NCI-H1105 treated with DMSO at 0.1 percent for 48 hours (cell line): ENCODE data around the gene SYTL3.
A peak's percentile ranks its signal among the peaks of the same experiment; 100 is the strongest.

Experiments used
- DNase-seq: peaks from one replicate; lab custom pipeline; 2025; lab: John Stamatoyannopoulos, UW

Gene SYTL3

GRCh38 chr6:158722176-158722729, 72.4 kb downstream of the SYTL3 start:
- DNase-seq, result no peak

DNA sequence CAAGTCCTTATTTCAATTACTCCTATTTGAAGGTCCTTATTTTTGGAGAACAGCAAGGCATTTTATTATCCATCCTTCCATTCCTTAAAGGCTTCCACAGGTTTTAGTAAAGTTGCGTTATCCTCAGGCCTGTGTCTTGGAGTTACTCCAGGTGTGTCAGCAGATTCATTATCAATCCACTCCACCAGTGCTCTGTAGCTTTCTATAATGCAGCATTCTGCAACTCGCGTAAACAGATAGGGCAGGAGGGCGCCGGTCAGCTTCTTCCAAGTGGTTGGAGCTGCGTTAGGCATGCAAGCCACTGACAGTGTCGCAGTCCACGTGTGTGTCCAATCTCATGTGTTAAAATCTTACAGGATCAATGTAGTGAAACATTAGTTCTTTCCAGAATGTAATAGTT, 75.8 kb downstream of the SYTL3 start:
- DNase-seq, result no peak

GRCh38 chr6:158729906-158730540, 80.2 kb downstream of the SYTL3 start:
- DNase-seq, result no peak

GRCh38 chr6:158730541-158730907, 80.7 kb downstream of the SYTL3 start:
- DNase-seq, result no peak

DNA sequence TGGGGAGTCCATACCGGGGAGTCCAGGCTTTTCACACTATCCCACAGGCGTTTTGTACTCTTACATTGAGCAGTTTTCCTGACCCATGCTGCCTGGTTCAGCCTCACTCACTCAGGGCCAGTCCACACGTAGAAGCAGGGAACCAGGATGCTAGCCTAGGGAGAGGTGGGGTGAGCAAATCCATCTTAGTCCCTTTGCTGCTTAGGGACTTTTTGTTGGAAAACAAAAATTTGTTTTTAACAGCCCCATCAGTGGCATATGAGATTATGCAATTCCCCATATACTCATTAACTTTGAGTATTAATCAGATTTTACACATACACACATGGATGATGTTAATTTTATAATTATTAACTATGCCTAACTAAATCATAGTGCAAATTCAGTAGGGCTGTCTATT, 85.2 kb downstream of the SYTL3 start:
- no peak for DNase-seq

DNA sequence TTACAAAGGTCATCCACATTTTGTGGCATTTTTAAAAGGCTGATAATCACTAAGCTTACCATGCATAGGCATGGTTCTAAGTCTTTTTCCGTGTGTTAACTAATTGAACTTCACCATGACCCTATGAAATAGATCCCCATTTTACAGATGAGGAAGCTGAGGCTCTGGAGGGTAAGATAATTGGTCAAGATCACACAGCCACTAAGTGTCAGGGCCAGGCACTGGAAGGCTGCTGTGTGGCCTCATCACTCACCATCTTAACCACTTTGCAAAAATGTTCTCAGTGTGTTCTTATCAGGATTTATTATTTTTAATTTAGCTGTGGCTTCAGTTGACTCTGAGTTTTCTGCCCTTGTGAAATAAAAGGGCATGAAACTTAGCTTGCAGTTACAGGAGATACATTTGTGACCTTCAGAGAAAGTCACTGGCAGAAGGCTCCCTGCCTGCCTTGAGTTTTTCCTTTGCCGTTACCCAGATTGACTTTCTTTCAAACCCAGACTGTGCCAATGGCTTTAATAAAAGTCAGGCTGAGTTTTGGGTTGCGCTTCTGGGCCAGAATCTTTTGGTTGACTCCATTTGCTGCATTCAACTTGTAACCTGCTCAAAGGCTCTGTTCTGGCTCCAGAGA, 87.3 kb downstream of the SYTL3 start:
- DNase-seq, result no peak

- peak; percentile 36 for DNase-seq
Measured at GRCh38 chr6:158737710-158738615, 88.1 kb downstream of the SYTL3 start.

GRCh38 chr6:158739673-158740072, 89.8 kb downstream of the SYTL3 start:
- DNase-seq, result no peak

DNA sequence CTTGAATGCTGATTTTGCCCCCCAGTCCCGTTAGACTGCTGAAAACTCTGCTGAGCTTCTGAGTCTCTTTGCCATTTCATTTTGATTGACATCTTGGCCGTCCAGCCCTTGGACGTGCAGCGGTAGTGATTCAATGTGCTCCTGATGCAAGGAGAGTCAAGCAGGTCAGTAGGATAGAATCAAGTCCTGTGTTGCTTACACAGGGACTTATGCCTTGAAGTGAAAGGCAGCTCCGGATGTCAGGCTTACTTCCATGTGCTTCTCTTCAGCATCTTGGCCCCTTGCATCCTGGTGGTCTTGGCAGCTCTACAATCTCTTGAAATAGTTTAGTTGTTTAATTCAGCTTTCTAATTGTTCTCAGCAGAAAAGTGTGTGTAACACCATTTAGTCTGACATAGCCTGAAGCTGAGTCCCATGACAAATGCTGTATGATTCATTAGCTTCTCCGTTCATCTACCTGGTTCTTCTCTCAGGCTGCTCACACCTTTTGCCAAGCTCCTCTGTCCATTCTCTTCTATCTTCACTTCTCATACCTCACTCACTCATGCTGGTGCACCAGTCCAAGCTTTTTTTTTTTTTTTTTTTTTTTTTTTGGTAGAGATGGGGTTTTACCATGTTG, 93.3 kb downstream of the SYTL3 start:
- no peak for DNase-seq

DNA sequence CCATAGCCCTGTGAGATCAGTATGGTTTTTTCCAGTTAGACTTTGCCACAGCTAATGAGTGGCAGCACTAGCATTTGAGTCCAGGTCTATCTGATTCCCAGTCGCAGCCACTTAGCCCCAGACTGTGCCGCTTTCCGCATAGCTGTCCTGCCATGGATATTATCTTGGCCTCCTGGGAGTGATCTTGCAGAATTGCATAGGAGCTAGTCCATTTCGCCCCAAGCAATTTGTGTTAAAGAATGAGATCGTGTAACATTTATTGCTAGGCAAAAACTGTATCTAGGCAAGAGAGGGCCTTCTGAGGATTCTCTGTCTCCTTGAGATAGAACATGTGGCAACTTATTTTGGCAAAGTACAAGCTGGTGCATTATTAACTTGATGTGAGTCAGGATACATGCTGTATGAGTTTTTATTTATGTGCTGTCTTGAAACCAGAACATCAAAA, 95.2 kb downstream of the SYTL3 start:
- DNase-seq, result no peak

- no peak for DNase-seq
Measured at GRCh38 chr6:158751224-158751623, 101.4 kb downstream of the SYTL3 start.

GRCh38 chr6:158751921-158752320, 102.1 kb downstream of the SYTL3 start:
- DNase-seq, result no peak

DNA sequence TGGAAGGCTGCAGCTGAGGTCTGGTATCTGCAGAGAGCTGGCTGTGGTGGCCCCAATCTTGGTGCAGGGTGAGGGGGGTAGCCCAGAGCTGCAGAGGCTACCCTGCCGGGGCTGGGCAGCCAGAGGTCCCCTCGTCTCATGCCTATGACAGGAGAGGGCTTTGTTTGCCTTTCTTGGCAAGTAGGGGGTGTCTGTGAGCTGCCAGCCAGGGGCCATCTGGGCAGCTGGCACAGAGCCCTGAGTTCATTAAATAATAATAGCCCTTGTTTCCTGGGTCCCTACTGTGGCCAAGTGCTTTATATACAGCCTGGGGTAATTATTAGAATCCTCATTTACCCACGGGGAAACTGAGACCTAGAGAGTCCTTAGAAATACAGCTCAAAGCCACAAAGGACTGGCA, 102.8 kb downstream of the SYTL3 start:
- peak; percentile 98 for DNase-seq

- DNase-seq, result no peak
Measured at GRCh38 chr6:158753811-158754210, 104.0 kb downstream of the SYTL3 start.

DNA sequence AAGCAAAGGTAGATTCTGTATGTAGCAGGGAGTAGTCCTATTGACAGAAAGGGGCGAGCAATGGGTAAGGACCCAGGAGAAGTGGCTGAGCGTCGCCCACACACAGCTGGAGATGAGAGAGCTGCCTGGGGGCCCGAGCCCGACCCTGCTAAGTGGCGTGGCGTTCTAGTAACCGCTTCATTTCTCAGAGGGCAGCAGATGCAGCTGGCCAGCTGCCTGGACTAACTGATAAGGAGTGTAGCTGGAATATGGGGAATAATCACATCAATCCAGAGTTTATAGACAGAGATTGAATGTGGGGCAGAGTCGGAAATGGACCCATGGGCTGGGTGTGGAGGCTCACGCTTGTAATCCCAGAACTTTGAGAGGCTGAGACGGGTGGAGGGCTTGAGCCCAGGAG, 104.9 kb downstream of the SYTL3 start:
- DNase-seq, result no peak

DNA sequence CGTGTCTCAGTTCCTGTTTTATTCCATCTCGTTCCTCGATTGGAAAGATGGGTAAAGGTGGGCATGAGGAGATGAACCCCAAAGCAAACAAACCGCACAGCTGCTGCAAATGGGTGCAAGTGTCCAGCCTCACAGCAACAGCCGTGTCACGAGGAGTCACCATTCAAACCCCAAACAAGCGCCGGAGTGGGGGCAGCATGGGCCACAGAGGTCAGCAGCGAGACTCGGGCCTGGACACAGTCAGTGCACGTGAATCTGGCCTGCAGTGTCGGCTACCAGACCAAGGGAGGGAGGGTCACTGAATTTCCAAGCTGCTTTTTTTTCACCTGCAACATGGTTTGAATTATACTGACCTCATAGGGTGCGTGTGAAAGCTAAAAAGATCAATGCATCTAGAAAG, 105.8 kb downstream of the SYTL3 start:
- DNase-seq, result no peak

DNA sequence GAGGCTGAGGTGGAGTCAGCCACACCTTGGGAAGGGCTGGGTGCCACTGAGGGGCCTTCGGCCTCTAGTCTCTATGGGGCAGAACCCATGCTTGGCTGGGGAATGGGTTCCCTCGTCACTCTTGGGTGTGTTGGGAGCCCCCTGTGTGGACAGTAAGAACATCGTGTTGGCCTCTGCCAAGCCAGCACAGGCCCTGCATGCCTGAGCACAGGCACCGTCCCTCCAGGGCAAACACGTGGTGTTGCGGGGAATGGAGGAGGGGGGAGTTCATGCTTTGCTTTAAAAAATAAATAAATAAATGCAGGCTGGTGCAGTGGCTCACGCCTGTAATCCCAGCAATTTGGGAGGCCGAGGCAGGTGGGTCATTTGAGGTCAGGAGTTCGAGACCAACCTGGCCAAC, 106.3 kb downstream of the SYTL3 start:
- DNase-seq, result no peak

- DNase-seq, result no peak
Measured at GRCh38 chr6:158756977-158757752, 107.3 kb downstream of the SYTL3 start.

DNA sequence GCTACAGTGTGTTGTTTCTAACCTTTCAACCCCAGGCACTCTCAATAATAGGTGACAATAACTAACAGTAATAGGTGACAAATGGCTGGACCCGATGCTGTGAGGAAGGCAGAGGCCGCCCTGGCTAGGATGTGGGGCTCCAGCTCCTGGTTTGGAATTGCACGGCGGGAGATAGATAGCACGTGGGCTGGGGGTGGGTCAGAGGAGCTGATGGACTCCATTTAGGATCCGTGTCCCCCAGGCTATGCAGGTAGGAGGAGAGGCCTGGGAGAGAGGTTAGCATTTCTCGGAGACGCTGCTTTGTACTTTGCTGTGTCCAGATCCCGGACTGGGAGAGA, 107.9 kb downstream of the SYTL3 start:
- no peak for DNase-seq

DNA sequence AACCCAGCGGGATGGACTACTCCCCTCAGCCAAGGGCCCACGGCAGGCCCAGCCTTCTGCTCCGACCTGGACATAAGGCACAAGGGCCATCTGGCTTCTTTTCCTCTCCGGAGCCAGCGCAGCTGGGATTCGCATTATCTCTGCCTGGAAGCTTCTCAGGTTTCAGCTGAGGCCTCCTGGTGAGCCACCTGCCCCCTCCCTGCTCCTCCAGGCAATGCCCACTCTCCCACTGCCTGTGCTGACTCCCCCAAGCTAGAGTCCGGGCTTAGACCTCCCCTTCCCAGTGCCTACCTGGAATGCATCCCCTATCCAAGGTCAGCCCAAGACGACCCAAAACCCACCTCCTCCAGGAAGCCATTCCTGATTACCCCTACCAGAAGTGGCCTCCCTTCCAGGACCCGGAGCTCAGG, 108.6 kb downstream of the SYTL3 start:
- DNase-seq, result peak; percentile 92

DNA sequence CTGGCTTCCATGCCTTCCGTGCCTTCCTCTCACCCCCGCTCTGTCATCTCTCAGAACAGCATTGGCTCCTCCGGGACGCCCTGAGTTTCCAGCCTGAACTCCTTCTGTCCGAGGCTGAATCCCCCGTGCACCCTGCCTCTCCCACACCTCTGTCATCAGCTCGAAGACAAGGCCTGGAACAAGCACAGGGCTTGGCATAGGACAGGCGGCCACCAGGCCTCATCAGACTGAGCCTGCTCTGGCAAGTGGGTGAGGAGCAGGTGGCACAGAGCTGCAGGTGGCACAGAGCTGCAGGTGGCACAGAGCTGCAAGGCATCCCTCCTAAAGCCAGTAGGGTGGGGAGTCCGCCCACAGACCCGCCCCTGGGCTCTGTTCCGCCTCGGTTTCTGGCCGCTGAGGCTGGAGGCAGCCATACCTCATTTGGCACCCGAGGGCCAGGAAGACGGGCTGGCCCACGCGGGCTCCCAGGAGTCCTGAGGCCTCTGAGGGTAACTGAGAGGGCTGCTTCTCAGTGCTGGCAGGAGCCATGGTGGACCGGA, 109.2 kb downstream of the SYTL3 start:
- DNase-seq, result peak; percentile 94
